Anterior cingulate cortex (tissue), 58 donors: ENCODE results near the gene ITPK1.

Experiments
- DNase-seq, 58 donors: peaks; one replicate each; lab custom pipeline; 2025; lab: John Stamatoyannopoulos, UW

Gene ITPK1

GRCh38 chr14:92948647-92949046 is 167.1 kb downstream of the ITPK1 start:
- DNase-seq, result no peak

DNA sequence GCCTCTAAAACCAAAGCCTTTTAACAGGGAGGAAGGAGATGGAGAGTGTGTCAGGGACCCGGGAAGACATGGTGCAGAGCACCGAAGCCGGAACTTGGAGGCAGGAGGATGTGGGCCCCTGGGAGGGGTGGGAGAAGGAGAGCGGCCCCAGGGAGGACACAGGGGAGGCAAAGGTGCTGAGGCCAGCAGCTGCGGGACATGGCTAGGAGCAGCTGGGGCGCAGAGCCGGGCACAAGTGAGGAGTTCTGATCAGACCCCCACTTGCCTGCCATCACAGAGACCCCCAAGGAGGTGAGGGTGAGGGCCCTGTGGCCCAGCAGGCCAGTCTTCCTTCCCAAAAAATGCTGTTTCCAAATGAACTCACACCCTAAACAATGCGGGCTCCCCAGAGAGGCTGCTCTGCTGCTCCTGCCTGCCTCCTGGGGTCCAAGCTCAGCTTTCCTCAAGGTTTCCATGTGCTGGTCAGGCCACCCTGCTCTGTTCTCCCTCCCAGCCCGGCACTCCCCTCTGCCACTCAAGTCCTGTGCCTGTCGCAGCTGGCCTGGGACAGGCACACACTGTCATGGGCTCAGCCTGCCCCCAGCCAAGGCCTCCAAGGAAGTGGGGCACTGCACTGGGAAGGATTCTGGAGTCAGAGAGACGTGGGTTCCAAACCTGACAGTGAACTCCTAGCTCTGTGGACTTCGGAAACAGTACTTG is 168.7 kb downstream of the ITPK1 start:
- DNase-seq, result no peak

DNA sequence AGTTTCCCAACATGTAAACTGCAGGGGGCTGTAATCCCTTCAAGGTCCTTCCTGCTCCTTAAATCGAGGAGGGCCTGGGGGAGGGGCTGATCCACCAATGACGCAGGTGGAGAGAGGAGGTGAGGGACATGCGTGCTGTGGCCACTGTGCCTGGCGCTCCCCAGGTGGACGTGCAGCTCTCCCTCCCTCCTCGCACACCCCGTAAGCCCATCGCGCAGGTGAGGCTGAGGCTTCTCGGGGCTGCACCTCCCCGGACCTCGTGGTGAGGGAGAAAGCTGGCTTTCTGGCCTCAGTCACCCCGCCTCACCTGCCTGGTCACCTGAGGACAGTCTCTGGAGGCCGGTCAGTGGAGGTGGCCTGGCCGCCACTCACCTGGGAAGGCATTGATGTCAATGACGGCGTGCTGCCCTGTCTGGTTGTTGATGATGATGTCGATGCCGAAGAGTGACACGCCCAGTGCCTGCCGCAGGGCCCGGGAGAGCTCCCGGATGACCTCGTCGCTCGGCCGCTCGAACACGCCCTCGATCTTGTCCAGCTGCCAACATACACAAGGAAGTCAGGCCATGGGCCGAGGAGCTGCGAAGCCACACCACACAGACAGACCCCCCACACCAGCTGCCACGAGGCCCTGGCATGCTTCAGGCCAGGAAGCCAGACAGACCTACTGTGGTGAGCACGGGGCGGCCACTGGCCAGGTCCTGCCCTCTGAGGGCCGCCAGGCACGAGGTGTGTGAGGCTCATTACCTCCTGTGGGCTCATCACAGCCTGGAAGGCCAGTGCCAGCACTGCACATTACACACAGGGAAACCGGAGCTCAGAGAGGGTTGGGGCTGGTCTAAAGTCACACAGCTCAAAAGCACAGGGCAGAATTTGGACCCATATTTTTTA is 169.5 kb downstream of the ITPK1 start:
- no peak for DNase-seq

DNA sequence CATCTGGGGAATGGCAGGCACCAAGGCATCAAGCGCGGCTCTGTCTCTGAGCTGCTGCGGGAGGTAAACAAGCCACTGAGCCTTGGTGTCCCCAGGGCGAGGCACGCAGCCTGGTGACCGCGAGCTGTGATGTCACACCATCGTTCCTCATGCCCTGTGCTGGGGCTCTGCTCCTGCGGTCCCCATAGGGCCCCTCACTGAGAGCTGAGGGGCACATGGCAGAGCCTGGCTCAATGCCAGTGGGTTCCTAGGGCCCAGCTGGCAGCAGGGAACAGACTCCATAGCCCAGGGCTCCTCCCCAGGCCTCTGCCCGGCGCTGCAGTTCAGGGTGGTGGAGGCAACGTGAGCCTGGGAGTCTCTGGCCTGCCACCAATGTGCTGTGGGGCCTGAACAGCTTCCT is 170.2 kb downstream of the ITPK1 start:
- no peak for DNase-seq

DNA sequence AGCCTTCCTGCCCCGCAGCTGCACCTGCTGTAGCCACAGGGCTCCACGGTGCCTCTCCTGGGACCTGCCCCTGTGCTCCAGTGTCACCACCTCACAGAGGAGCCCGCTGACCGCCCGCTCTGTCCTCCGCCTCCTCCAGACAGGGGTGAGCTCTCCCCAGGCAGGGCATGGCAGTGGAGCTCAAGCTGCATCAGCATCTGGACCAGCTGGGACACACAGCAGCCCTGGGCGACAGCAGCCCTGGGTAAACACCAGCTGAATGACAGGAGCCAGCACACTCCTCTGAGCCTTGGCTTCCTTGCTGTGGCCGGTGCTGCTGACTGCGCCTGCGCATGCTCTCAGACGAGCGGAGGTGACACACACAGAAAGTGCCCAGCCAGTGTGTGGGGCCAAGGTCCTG is 170.7 kb downstream of the ITPK1 start:
- no peak for DNase-seq

DNA sequence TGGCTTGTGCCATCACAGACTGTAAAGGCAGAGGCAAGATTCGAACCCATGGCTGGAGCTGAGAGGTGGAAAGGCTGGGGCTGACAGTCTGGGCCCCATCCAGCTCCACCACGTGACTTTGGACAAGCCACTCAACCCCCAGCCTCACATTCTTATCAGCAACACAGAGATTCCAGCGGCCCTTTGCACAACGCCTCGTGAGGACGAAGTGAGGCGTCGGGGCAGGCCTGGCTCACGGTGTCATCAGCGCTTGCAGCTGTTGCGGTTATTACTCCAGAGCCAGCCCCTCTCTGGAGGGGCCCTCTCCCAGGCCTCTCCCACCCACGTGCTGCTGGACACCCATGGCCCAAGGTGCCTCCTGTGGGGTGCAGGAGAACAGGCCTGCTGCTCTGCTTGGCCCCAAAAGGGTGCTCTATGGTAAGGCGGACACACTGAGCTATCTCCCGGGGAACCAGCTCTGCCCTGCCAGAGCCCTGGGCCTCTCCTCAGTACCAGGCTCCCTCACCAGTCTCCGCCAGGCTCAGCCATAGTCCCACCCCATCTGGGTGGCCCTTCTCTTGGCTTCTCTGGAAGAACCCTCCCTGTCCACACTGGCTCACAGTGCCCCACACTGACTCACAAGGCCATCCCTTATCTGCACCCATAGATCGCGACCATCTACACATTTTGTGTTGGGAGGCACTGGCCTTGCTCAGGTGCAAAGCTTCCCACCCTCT is 171.7 kb downstream of the ITPK1 start:
- DNase-seq, result no peak

DNA sequence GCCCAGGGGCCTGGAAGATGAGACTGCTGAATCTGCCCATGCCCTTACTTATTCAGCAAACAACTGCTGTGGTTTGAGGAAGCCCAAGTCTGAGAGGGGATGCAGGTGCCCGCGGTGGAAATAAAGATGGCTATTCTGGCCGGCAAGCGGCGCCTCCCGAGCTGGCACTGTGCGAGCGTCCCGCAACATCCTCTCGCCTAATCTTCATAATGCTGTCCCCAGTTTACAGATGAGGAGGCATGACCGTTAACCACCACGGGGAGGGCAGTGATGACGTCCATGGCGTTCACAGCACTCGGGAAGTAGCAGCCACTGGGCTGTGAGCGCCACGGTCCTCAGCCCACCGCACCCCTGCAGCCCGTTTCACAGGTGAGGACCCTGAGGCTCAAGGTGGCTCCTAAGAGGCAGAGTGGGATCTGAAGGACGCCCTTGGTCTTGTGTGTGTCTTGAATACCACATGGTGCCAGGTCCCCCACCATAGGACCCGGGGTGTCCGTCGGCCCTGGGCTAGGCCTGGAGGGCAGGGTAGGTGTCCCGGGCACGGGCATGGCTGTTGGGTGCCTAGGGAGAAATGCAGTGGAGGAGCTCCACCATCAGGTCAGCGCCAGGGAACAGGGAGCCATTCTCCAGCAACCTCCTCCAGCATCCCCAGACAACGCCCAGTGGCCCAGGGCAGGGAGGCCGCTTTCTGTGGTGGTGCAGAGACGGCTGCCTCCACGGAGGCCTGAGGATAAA is 172.6 kb downstream of the ITPK1 start:
- DNase-seq, result no peak

DNA sequence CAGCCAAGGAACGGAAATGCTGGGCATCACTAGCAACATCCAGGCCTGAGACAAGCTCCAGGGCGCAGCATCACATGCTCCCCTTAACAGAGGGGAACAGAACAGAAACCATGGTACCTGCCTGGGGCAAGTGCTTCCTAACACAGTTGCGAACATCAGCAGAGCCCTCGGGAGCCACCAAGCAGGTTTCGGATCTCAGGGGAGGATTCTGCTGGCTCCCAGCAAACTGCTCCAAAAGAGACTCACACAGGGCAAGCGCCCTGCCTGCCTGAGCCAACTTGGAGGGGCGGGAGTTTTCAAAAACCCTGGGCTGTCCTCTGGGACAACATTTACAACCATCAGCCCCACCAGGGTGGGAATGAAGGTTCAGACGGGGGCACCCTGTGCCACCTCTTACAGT is 173.1 kb downstream of the ITPK1 start:
- no peak for DNase-seq

DNA sequence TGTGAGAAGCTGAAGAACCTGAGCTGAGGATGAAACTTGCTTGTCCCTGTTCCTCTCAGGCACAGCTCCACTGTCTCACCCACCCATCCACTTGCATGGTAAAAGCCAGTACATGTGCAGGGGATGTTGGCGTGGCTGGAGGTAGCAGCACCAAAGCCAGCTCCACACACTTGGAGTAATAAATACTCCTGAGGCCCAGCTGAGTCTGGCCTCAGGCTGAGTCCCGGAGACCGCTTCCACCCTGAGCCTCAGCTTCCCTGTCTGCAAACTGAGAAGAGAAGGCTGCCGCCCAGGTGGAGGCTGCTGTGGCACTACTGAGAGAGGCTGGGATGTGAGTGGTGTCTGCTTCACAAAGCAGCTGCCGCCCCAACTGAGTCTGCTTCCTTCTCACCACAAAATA is 173.6 kb downstream of the ITPK1 start:
- no peak for DNase-seq

DNA sequence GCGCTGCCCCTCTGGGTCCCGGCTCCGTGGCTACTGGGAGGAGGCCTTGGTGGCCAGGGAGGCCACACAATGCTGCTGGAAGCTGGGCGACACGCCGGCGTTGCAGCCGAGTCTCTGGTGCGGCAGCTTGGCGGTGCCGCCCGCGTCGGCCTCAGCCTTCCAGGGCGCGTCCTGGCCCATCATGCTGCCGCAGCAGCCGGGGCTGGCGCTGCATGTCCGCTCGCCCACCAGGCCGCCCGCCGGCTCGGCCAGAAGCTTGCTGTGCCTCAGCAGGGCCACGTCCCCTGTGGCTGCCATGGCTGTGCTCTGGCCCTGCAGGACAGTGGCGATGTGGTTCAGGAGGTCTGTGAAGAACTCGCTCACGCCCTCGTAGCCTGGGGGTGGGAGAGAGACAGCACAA is 174.2 kb downstream of the ITPK1 start:
- DNase-seq, result no peak

DNA sequence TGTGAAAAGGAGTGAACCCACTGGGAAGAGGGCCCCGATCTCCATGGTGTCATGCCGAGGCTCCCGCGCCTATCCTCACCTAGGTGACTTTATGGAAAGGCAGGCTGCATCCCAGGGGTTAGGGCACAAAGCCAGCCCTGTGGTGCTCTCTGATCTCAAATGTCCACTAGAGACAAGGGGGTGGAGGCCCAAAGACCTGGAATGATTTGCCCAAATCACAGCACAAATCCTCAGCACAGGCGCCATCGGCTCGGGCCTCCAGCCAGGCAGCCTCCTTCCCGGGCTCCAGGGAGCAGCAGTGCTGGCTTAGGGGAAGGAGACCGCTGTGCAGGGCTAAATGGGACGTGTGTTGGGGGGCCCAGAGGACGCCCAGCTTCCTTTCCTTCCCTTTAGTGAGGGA is 175.2 kb downstream of the ITPK1 start:
- no peak for DNase-seq

- no peak for DNase-seq
Measured at GRCh38 chr14:92939699-92940098, 176.0 kb downstream of the ITPK1 start.

DNA sequence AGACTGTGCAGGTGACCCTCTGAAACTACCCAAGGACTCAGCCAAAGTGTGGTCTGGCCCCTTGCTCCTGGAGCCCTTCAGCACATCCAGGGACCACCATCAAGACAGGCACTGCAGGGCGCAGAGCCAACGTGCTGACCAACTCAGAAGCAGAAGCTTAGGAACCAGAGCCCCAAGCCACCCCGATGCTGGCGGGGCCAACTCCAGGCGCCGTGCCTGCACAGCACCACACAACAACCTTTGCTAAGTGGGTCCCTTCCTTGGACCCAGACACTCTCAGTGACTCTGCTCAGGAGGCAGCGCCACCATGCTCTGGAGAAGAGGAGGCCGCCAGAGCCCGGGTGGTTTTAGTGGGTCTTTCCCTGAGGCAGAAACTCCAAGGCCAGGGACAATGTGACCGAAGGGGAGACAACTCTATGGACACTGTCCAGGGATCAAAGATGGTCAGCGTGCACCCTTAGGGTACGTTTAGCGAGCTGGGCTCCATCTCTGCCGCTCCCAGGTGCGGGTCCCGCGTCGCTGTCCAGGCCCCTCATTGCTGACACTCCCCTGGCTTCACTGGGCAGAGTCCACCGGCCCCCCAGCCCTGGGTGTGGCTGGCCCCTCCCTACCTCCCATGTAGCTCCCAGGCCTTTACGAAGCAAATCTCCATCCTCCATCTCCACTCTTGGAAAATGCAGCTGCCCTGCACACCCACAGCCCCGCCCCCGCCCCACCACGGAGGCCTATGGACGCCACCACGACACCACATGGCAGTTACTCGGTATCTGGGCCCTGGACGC is 176.6 kb downstream of the ITPK1 start:
- DNase-seq, result no peak

- DNase-seq, result peak in 23 of 58 donors; percentile 12 to 75 (median 34)
Measured at GRCh38 chr14:92938235-92938875, 177.4 kb downstream of the ITPK1 start.

DNA sequence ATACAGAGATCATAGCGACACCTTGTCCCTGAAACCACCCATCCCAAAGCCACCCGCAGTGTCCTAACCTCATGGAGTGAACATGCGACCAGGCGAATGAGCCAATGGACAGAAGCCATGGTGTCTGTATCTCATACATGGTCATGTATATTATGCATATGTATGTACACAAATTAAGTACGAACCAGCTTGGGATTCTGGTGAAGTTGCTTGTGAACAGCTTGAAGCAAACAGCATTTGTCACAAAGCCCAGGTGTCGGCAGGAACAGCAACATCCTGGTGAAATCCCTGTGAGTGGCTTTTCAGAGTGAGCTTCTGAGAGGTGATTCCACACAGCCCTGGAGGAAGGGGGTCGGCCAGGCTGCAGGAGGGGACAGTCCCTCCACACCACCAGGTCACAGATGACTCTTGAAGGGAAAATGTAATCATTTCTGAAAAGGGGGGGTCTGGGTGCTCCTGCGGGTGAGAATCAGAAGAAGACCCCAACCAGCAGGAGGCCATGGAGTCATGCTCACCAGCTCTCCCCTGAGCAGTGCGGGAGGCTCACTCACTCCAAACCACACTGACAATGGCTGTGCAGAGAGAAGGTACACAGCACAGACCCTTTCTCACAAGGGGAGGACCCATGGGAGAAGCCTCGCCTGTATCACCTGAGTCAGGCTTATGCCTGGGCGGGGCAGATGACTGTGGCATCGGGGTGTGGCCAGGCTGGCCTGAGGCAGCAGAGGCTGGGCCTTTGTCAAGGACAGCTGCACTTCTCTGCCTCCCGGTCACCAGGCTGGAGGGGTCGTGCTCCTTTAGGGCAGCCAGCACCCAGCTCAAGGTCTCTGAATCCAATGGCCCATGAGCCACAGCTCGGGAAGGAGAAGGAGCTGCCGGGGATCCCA is 178.4 kb downstream of the ITPK1 start:
- no peak for DNase-seq

DNA sequence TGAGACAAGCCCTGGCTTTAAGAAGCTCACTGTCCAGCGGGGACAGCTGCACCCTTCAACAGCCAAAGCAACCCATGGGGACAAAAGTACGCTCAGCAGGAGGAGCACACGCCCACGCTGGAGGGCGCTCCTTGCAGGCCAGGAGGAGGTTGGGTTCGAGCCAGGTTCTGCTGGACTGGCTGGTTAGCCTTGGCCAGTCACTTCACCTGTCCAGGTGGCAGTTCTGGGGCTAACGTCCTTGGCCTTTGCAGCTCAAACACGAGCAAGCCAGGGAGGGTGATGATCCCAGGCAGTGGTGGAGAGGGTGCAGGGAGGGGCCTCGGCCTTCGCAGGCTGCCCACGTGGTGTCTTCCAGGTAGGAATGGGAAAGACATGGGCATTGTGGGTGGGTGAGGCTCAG is 179.6 kb downstream of the ITPK1 start:
- DNase-seq, result no peak

DNA sequence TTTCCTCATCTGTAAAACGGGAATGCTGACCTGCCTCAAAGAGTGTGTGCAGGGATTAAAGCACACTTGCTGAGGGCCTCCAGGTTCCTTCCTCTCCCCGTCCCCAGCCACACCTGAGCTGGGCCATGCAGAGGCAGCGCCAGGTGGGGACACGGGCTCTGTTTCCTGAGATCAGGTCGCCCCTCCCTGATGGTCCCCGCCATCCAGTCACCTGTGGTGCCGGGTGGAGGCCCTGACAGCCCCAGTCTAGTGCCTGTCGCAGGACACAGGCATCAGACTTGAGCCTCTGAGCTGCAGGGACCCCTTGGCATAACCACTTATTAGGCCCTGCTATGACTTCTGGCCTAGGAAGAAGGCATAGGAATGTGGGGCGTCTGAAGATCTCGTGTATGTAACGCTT is 180.3 kb downstream of the ITPK1 start:
- DNase-seq, result no peak
